Ovary (tissue), 9 donors: ENCODE data around the gene IFI27L1. TPM values are rescaled to one million over a fixed set of nuclear protein-coding genes. Genes with fewer than 3 reads are reported as not detected.

Experiments used
- DNase-seq, 5 donors: peaks; one replicate each; pipeline ENCODE4 v3.0.0-alpha.2; 2019 to 2020
- H3K27ac ChIP-seq, 2 donors: fragments of 200-600 bp; one replicate each; pipeline versions ENCODE4 v1.5.1 to v1.8.0; 2019 to 2022
- H3K27me3 ChIP-seq: fragments of 200-600 bp; one replicate; pipeline ENCODE4 v1.8.0; 2022
- H3K36me3 ChIP-seq: fragments of 200-600 bp; sonication (generic); one replicate; pipeline ENCODE4 v1.5.1; 2019
- H3K4me1 ChIP-seq: one replicate; pipeline ENCODE4 v1.8.1; 2013; ENCODE audit warnings: mild to moderate bottlenecking, moderate library complexity; ENCODE audit not compliant: insufficient read depth
- H3K4me3 ChIP-seq: fragments of 200-600 bp; sonication (generic); one replicate; pipeline ENCODE4 v1.5.1; 2017
- H3K9me3 ChIP-seq, 2 donors: fragments of 200-600 bp in 1 of 2; sonication (generic) in 1 of 2; one replicate each; pipeline versions ENCODE4 v1.5.1 to v1.8.1; 2013 to 2019; ENCODE audit warnings: mild to moderate bottlenecking in 1 of 2, moderate library complexity in 1 of 2
- EP300 ChIP-seq: sonication (generic); formaldehyde crosslinking; IDR thresholded peaks from one replicate; pipeline ENCODE4 v1.6.1; 2017; ENCODE audit warnings: antibody characterized with exemption
- POLR2A ChIP-seq: fragments of 450-650 bp; IDR thresholded peaks from one replicate; pipeline ENCODE4 v1.6.1; 2017; ENCODE audit warnings: antibody characterized with exemption, mild to moderate bottlenecking, moderate library complexity
- whole genome bisulfite sequencing, 3 donors: extraction: QIAGEN DNeasy Blood & Tissue Kit in 1 of 3; methylation state at CpG; one replicate each; pipeline versions ENCODE4 v1.1.5 to v1.1.7; 2013 to 2017; 5-methylcytosine and 5-hydroxymethylcytosine counted together
- intact Hi-C, 4 donors: fragments of 100-400 bp; cut with DNase I; formaldehyde crosslinking; loops; one replicate each; pipeline versions ENCODE4 v1.11.0 to v1.15.1; 2022 to 2023
- polyA plus RNA-seq, 2 donors: library from polyadenylated mRNA; stranded (reverse); fragments of 200-250 nt in 1 of 2; fragments of 350-450 nt in 1 of 2; fragmentation: Illumina TruSeq in 1 of 2; extraction: RNeasy Lipid Tissue Mini Kit (QIAGEN cat#74804) in 1 of 2; gene quantifications; one replicate each; pipeline ENCODE4 v1.2.3, GENCODE V29; 2013 to 2014
- total RNA-seq, 7 donors: library from RNA; depleted of rRNA in 2 of 7; stranded (reverse); fragments of >200 nt in 2 of 7; fragmentation: NEBNext Ultra II Directional in 3 of 7; extraction: Animal tissue kit (Norgen Biotek cat#: 25700) in 3 of 7; gene quantifications; one replicate each; pipeline versions ENCODE4 v1.1.0 to v1.2.4, GENCODE V29; 2016 to 2023
- TF ChIP-seq, protein P1 (sequence below), 3 donors: fragments of 450-650 bp in 2 of 3; fragments of 200-600 bp in 1 of 3; IDR thresholded peaks; one replicate each; pipeline versions ENCODE4 v1.5.1 to v1.8.0; 2016 to 2022; ENCODE audit warnings: antibody characterized with exemption in 3 of 3, mild to moderate bottlenecking in 1 of 3
- donor health status: DM: no; HTN: no; CAD: no; lungs with moderate emphysema.
- donor health status: DM: no; HTN: no; CAD: no.
- donor health status: Bipolar disorder and iron deficiency.
- donor health status: DM: yes; HTN: yes; CAD: no.
- donor health status: DM: no; HTN: no; CAD: no.
- donor health status: DM: yes; HTN: yes; CAD: no.

IFI27L1 gene
- total and polyA plus RNA-seq, 9 donors: 21.5 to 57.0 (median 32.8) TPM

DNA sequence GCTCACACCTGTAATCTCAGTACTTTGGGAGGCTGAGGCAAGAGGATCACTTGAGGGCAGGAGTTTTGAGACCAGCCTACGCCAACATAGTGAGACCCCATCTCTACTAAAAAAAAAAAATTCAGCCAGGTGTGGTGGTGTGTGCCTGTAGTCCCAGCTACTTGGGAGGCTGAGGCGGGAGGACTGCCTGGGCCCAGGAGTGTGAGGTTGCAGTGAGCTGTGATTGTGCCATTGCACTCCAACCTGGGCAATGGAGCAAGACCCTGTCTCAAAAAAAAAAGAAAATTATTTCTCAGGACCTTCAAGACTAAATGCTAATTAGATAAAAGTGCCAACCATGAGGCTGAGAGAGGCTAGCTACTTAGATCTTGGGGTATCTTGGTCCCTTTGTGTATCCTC, 31.5 kb upstream of the IFI27L1 start:
- Histone ChIP-seq H3K9me3 (no peaks in the 10 kb centered on the region), H3K36me3 (no peaks in the 10 kb centered on the region), H3K4me1 (no peaks in the 10 kb centered on the region), H3K27ac (no peak overlapping the region), H3K27me3 (no peaks in the 10 kb centered on the region), H3K4me3 (no peak overlapping the region)
- no peak for DNase-seq
- 88 to 100% (median 91%) methylated on average over 2 of the region's 2 CpGs for WGBS, 3 donors
- intact Hi-C loops: loop anchor here in 2 of 4 donors (5.0 kb wide), 2 partner anchors 78 to 88 kb away; partner anchors contain the start of gene IFI27L2 (in 1 of the 2)
- no peak for TF ChIP-seq POLR2A
- TF ChIP-seq, protein P1, sequence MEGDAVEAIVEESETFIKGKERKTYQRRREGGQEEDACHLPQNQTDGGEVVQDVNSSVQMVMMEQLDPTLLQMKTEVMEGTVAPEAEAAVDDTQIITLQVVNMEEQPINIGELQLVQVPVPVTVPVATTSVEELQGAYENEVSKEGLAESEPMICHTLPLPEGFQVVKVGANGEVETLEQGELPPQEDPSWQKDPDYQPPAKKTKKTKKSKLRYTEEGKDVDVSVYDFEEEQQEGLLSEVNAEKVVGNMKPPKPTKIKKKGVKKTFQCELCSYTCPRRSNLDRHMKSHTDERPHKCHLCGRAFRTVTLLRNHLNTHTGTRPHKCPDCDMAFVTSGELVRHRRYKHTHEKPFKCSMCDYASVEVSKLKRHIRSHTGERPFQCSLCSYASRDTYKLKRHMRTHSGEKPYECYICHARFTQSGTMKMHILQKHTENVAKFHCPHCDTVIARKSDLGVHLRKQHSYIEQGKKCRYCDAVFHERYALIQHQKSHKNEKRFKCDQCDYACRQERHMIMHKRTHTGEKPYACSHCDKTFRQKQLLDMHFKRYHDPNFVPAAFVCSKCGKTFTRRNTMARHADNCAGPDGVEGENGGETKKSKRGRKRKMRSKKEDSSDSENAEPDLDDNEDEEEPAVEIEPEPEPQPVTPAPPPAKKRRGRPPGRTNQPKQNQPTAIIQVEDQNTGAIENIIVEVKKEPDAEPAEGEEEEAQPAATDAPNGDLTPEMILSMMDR (IDR thresholded peaks at IDR 0.05): no peak

DNA sequence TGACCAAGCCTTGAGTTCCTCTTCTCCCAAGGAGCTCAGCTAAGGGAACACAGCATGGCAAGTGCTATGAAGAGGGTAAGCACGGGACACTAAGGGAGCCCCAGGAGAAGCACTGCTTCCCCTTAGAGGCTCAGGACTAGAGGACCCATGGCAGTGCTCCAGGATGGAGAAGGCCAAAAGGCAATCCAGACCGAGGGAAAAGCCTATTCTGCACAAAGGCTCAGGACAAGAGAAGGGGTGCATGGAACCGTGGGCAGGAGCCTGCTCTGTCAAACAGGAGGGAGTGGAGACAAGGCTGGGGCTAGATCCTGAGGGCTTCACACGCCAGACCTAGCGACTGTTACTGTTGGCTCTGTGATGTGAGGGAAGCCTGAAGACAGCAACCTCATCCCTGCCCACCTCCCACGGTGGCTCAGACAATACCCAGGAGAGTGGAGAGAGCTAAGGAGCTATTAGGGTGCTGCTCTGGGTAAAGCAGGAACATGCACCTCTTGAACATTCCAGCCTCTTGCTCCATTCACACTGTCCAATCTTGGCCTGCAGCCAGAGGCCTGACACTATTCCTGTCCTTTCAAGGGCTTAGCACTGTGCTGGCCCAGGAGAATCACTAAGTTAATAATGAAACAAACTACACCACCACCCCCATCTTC, 30.8 kb upstream of the IFI27L1 start:
- intact Hi-C loops: loop anchor here in 2 of 4 donors (5.0 kb wide), 2 partner anchors 77 to 87 kb away; partner anchors contain the start of gene IFI27L2 (in 1 of the 2)
- no peak overlapping the region for H3K27ac ChIP-seq
- no peaks in the 10 kb centered on the region for H3K9me3 ChIP-seq
- DNase-seq: peak in 1 of 5 donors; percentile 24
- WGBS, 3 donors: 76 to 81% (median 78%) methylated on average over 6 of the region's 6 CpGs
- no peaks in the 10 kb centered on the region for H3K36me3 ChIP-seq
- no peak for TF ChIP-seq POLR2A
- no peaks in the 10 kb centered on the region for H3K27me3 ChIP-seq
- H3K4me3 ChIP-seq: no peak overlapping the region
- no peaks in the 10 kb centered on the region for H3K4me1 ChIP-seq

DNA sequence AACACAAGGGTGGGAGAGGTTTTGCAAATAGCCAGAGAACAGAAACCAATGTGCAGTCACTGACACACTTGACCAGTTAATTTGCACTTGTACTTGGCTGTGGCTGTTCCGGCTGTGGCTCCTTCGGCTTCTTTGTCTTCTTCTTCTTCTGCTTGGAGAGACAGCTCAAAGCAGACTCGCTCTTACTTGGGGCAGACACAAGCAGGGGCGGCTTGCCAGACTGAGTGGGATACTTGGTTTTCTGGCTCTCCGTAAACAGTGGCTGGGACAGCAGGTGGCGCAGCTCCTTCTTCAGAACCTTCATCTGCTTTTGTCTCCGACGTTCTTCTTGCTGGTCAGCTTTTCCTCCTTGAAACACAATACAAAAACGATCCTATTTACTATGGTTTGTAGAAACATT, 30.0 kb upstream of the IFI27L1 start:
- 15 to 22% (median 19%) methylated on average over 9 of the region's 9 CpGs for WGBS, 3 donors
- no peaks in the 10 kb centered on the region for H3K4me1 ChIP-seq
- intact Hi-C loops: loop anchor here in 2 of 4 donors (5.0 kb wide), 2 partner anchors 76 to 86 kb away; partner anchors contain the start of gene IFI27L2 (in 1 of the 2)
- TF ChIP-seq, protein P1 (IDR thresholded peaks at IDR 0.05): peak; percentile 15 to 60 (median 48)
- no peak for TF ChIP-seq POLR2A
- no peak overlapping the region for H3K27ac ChIP-seq
- no peaks in the 10 kb centered on the region for H3K9me3 ChIP-seq
- no peaks in the 10 kb centered on the region for H3K36me3 ChIP-seq
- DNase-seq: peak; percentile 75 to 87 (median 81)
- no peak overlapping the region for H3K4me3 ChIP-seq
- H3K27me3 ChIP-seq: no peaks in the 10 kb centered on the region

DNA sequence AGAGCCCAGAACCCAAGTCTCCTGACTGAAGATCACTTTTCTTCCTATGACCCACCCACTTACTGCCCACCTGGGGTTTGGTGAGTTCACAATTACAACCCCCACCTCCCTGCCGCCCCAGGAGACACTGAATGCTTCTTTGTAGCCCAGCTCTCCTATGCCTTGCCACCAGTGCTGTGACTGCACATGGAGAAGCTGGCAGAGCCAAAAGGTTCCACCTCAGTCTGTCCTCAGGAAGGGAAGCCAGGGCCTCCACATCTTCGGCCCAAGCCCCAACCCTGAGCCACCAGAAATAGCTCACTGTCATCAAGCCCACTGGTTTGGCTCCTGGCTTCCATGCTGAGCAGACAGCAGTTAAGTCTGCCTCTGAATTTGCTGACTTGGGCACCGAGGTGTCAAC, 29.3 kb upstream of the IFI27L1 start:
- Histone ChIP-seq H3K36me3 (no peaks in the 10 kb centered on the region), H3K4me1 (no peaks in the 10 kb centered on the region), H3K4me3 (no peak overlapping the region), H3K27ac (peak overlapping the region in 1 of 2 donors; percentile 10), H3K9me3 (no peaks in the 10 kb centered on the region), H3K27me3 (no peaks in the 10 kb centered on the region)
- DNase-seq: peak in 1 of 5 donors; percentile 11
- WGBS, 3 donors: 59 to 68% (median 66%) methylated on average over 3 of the region's 3 CpGs
- intact Hi-C loops: loop anchor here in 2 of 4 donors (5.0 kb wide), 2 partner anchors 76 to 86 kb away; partner anchors contain the start of gene IFI27L2 (in 1 of the 2)
- TF ChIP-seq POLR2A (no peak), EP300 (no peak)
- TF ChIP-seq, protein P1 (IDR thresholded peaks at IDR 0.05): no peak

DNA sequence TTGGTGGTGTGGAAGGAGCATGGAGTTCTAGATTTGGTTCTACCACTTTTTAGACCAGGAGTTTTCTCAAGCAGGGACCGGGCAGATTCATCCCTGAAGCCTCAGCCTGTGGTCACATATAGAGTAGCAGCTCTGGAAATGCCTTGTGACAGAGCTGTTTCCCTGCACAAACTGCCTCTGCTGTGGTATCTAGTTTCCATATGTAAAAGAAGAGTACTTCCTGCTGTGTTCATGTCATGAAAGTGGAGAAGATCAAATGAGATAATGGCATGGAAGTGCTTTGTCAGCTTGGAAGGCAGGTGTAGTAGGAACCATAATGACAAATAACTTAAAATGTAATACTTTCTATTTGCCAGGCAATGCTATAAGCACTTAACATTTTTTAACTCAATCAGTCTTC, 28.9 kb upstream of the IFI27L1 start:
- H3K4me3 ChIP-seq: no peak overlapping the region
- H3K9me3 ChIP-seq: no peaks in the 10 kb centered on the region
- H3K4me1 ChIP-seq: no peaks in the 10 kb centered on the region
- intact Hi-C loops: loop anchor here in 2 of 4 donors (5.0 kb wide), 2 partner anchors 75 to 85 kb away; partner anchors contain the start of gene IFI27L2 (in 1 of the 2)
- no peak overlapping the region for H3K27ac ChIP-seq
- H3K27me3 ChIP-seq: no peaks in the 10 kb centered on the region
- DNase-seq: no peak
- no peaks in the 10 kb centered on the region for H3K36me3 ChIP-seq
- TF ChIP-seq POLR2A: no peak
- TF ChIP-seq, protein P1 (IDR thresholded peaks at IDR 0.05): no peak
- no peak for TF ChIP-seq EP300
- WGBS, 3 donors: 84 to 94% (median 84%) methylated on average over 1 of the region's 1 CpG
